ENCODE data around the gene CXorf38. TPM values are rescaled to one million over a fixed set of nuclear protein-coding genes. Genes with fewer than 3 reads are reported as not detected.

The CXorf38 gene
- total RNA-seq, 1 donor from 2014 or later = 7.1 TPM

GRCh38 chrX:40685362-40685918, 38.1 kb upstream of the CXorf38 start:
- no peaks in the 10 kb centered on the region for H3K27me3 Mint-ChIP-seq (ENCODE audit: low read depth)
- TF ChIP-seq, protein P1, sequence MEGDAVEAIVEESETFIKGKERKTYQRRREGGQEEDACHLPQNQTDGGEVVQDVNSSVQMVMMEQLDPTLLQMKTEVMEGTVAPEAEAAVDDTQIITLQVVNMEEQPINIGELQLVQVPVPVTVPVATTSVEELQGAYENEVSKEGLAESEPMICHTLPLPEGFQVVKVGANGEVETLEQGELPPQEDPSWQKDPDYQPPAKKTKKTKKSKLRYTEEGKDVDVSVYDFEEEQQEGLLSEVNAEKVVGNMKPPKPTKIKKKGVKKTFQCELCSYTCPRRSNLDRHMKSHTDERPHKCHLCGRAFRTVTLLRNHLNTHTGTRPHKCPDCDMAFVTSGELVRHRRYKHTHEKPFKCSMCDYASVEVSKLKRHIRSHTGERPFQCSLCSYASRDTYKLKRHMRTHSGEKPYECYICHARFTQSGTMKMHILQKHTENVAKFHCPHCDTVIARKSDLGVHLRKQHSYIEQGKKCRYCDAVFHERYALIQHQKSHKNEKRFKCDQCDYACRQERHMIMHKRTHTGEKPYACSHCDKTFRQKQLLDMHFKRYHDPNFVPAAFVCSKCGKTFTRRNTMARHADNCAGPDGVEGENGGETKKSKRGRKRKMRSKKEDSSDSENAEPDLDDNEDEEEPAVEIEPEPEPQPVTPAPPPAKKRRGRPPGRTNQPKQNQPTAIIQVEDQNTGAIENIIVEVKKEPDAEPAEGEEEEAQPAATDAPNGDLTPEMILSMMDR (conservative IDR thresholded peaks at IDR 0.05) = no peak
- no peak overlapping the region for H3K4me3 Mint-ChIP-seq
- peaks cover 16% of the 10 kb centered on the region for H3K4me1 Mint-ChIP-seq
- no peak for DNase-seq (ENCODE audit: low read depth, low spot score)
- peaks cover 8% of the 10 kb centered on the region for H3K36me3 Mint-ChIP-seq (ENCODE audit: low read depth)
- no peaks in the 10 kb centered on the region for H3K9me3 Mint-ChIP-seq
- H3K27ac Mint-ChIP-seq (ENCODE audit: unreplicated experiment) = no peak overlapping the region

- Mint-ChIP-seq H3K27me3 (ENCODE audit: low read depth) (no peaks in the 10 kb centered on the region), H3K27ac (ENCODE audit: unreplicated experiment) (no peak overlapping the region), H3K36me3 (ENCODE audit: low read depth) (peaks cover 12% of the 10 kb centered on the region), H3K4me1 (peaks cover 16% of the 10 kb centered on the region), H3K9me3 (no peaks in the 10 kb centered on the region), H3K4me3 (no peak overlapping the region)
- TF ChIP-seq, protein P1 (conservative IDR thresholded peaks at IDR 0.05) = no peak
- DNase-seq (ENCODE audit: low read depth, low spot score) = no peak
These were observed 36.7 kb upstream of the CXorf38 start for GRCh38 chrX:40684092-40684491.

- DNase-seq (ENCODE audit: low read depth, low spot score) = no peak
- peaks cover 16% of the 10 kb centered on the region for H3K4me1 Mint-ChIP-seq
- H3K27ac Mint-ChIP-seq (ENCODE audit: unreplicated experiment) = no peak overlapping the region
- TF ChIP-seq, protein P1 (conservative IDR thresholded peaks at IDR 0.05) = no peak
- H3K9me3 Mint-ChIP-seq = no peaks in the 10 kb centered on the region
- H3K4me3 Mint-ChIP-seq = no peak overlapping the region
- H3K36me3 Mint-ChIP-seq (ENCODE audit: low read depth) = peaks cover 12% of the 10 kb centered on the region
- H3K27me3 Mint-ChIP-seq (ENCODE audit: low read depth) = no peaks in the 10 kb centered on the region
These were observed 35.9 kb upstream of the CXorf38 start for GRCh38 chrX:40683245-40683644.

DNA sequence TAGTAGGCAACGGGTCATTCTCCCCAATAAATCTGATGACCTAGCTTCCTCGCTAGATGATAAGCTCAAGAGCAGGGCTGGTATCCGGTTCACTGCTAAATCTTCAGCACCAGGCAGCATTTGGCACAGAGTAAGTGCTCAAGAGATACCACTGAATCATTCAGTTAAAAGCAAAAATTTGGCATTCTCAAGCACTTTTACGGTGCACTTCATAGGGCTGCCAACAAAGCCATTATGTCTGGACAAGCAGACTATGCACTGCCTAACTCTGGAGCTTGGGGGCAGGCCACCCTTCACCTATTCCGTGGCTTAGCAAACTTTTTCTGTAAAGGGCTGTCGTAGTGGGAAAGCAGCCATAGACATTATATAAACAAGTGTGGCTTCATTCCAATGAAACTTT, 23.8 kb upstream of the CXorf38 start:
- Mint-ChIP-seq H3K9me3 (peaks cover 3% of the 10 kb centered on the region), H3K27me3 (ENCODE audit: low read depth) (no peaks in the 10 kb centered on the region), H3K4me1 (no peaks in the 10 kb centered on the region), H3K4me3 (no peak overlapping the region), H3K36me3 (ENCODE audit: low read depth) (peaks cover 28% of the 10 kb centered on the region), H3K27ac (ENCODE audit: unreplicated experiment) (no peak overlapping the region)
- TF ChIP-seq, protein P1 (conservative IDR thresholded peaks at IDR 0.05) = no peak
- no peak for DNase-seq (ENCODE audit: low read depth, low spot score)

DNA sequence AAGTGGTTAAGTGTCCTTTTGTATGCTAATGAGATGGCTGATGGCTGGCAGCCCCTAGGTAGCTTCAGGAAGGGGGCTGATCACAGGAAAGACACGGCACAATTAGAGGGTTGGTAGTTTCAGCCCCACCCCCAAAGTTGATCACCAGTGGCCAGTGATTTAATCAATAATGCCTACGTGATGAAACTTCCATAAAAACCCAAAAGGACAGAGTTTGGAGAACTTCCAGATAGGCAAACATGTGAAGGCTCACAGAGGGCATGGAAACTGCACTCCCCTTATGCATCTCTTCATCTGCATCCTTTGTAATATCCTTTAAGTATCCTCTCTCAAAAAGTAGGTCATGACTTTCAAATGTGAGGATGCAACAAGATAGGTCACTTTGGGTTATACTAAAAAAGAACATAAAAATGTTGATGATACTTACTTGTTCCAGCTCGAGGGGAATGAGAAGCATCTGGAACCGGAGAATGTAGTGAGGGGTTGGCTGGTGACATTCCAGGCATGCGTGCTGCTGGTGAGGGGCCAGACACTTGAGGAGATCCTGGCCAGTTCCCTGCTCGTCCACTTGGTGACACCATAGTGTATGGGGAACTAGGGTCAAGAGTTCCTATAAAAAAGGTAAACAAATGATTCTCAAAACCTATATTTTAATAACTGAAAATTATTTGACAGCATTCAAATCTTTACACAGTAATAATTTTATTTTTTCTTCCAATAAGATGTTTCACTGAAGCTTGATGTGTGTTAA, 16.7 kb upstream of the CXorf38 start:
- Mint-ChIP-seq H3K9me3 (peaks cover 3% of the 10 kb centered on the region), H3K4me1 (no peaks in the 10 kb centered on the region), H3K36me3 (ENCODE audit: low read depth) (peaks cover 19% of the 10 kb centered on the region), H3K27me3 (ENCODE audit: low read depth) (no peaks in the 10 kb centered on the region), H3K4me3 (no peak overlapping the region), H3K27ac (ENCODE audit: unreplicated experiment) (no peak overlapping the region)
- TF ChIP-seq, protein P1 (conservative IDR thresholded peaks at IDR 0.05) = peak; percentile 36
- no peak for DNase-seq (ENCODE audit: low read depth, low spot score)

Measured in neural crest cell (in vitro differentiated cells).